ENCODE results near the gene PARP15.
"Not testable (repeated sequence)": the region's sequence is repeated elsewhere in the genome, so short reads cannot be mapped to it uniquely, and the experiment has no call there.

The PARP15 gene

DNA sequence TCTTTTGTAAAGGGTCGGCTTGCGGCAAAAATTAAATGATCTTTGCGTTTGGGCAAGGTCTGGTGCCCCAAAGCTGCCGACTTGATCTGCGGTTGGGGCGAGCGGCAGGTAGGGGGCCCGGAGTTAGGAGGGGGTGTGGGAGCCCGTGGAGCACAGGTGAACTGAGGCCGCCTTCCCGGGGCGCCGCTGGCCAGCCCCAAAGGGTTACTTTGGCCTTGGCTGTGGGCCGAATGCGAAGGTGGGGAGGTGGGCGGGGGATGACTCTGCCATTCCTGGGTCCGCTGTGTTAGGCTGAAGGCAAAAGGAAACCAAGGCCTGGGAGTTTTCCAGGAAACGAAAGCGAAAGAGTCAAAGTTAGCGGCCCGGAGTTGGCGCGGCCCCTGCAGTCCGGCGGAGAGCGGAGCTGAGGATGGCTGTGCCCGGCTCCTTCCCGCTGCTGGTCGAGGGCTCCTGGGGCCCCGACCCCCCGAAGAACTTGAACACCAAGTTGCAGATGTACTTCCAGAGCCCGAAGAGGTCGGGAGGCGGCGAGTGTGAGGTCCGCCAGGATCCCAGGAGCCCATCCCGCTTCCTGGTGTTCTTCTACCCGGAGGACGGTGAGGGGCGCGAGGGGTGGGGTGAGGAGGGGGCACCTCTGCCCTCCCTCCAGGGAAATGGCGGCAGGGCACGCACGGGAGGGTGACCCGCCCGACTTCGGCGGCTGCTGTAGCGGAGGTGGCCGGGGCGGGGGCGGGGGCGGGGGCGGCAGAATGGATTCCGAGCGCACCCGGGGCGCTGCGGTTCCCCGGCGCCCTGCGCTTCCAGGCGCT lies 103.2 kb downstream of the PARP15 start, which contains the start of gene PARP14:
Gene PARP14, plus strand, starts transcription at position 365 of the 809 bp plus-strand sequence. Its CDS starts 45 bp downstream, at position 410.
- peak within 1 kb of the TSS; percentile 93 for H2AFZ ChIP-seq (ENCODE audit: low read depth, low read length)
- peak within 1 kb of the TSS; percentile 92 for H3K4me2 ChIP-seq (ENCODE audit: insufficient read depth, low read length)
- DNase-seq (peak; percentile 80), ATAC-seq (ENCODE audit: insufficient read depth, low read depth) (peak; percentile 74)
- peaks cover 53% of the 10 kb centered on the region for H3K4me1 ChIP-seq (ENCODE audit: insufficient read depth, low read length)
- TF ChIP-seq, protein P1, sequence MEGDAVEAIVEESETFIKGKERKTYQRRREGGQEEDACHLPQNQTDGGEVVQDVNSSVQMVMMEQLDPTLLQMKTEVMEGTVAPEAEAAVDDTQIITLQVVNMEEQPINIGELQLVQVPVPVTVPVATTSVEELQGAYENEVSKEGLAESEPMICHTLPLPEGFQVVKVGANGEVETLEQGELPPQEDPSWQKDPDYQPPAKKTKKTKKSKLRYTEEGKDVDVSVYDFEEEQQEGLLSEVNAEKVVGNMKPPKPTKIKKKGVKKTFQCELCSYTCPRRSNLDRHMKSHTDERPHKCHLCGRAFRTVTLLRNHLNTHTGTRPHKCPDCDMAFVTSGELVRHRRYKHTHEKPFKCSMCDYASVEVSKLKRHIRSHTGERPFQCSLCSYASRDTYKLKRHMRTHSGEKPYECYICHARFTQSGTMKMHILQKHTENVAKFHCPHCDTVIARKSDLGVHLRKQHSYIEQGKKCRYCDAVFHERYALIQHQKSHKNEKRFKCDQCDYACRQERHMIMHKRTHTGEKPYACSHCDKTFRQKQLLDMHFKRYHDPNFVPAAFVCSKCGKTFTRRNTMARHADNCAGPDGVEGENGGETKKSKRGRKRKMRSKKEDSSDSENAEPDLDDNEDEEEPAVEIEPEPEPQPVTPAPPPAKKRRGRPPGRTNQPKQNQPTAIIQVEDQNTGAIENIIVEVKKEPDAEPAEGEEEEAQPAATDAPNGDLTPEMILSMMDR (IDR thresholded peaks at IDR 0.05; ENCODE audit: borderline replicate concordance, extremely low read depth, low read length, poor library complexity, severe bottlenecking), result no peak
- TF ChIP-seq EZH2 (IDR thresholded peaks at IDR 0.05; ENCODE audit: borderline replicate concordance, low read depth, low read length, severe bottlenecking), result no peak
- H3K9ac ChIP-seq (ENCODE audit: low read depth, low read length), result peak within 1 kb of the TSS; percentile 91
- peaks cover 12% of the 10 kb centered on the region for H3K36me3 ChIP-seq (ENCODE audit: insufficient read depth, low read length)
- peaks cover 5% of the 10 kb centered on the region; the same call in 1 of the 2 replicates for H4K20me1 ChIP-seq (ENCODE audit: insufficient read depth, low read length)
- H3K4me3 ChIP-seq (ENCODE audit: low read depth in 1 of 2, low read length in 2 of 2), result peak within 1 kb of the TSS; percentile 86 to 90
- no peaks in the 10 kb centered on the region for H3K9me3 ChIP-seq (ENCODE audit: insufficient read depth, low read length, severe bottlenecking)
- H3K79me2 ChIP-seq (ENCODE audit: insufficient read depth, low read length), result peaks cover 46% of the 10 kb centered on the region
- peak within 1 kb of the TSS; percentile 90 for H3K27ac ChIP-seq (ENCODE audit: low read length)
- H3K27me3 ChIP-seq (ENCODE audit: insufficient read depth, low read length, poor library complexity), result no peaks in the 10 kb centered on the region

DNA sequence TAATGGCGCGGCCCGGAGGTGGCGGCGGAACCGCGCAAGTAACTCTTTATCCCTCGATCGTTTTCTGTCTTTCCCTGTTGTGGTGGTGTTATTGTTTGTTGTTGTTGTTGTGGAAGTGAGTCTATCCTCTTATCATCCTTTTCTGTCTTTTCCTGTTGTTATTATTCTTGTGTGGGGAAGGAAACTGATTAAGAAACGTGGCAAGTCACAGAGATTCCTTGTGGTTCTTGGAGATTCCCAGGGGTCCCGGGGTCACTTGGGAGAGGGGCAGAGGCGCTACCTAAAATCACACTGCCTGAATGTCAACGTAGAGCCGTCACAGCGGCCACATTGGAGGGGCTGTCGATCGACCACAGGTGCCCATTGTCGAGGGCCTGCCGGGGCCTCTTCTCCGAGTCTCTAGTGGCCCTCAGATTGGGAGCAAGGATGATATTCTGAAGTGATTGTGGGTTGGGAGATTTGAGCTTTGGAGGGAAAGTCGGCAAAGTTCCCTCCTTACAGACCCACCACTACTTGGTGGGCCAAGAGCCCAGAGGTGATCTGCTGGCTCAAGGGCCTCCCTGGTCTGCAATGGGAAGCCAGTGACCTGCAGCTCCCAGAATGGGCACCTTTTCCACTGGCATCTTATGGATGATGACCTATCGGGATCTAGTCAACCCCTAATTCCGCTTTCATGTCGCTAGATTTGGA lies 104.0 kb downstream of the PARP15 start:
- H3K36me3 ChIP-seq (ENCODE audit: insufficient read depth, low read length), result peaks cover 12% of the 10 kb centered on the region

DNA sequence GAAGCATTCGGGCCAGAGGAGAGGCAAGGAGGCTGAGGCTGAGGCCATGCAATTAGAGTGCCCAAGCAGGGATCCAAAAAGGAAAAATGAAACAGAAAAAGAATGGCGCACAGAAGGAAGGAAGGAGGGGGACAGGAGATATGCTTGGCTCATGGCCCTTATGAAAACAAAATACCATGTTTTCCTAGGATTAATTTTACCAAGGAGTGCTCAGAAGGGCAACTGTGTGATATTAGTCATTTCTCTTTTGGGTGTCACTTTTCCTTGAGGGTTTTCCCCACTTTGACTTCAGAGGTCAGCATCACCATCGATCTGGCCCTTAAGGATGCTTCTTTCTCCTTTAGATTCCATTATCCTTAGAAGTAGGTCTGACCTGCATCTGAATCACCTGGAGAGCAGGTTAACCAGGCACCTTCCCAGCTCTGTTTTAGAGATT lies 104.5 kb downstream of the PARP15 start:
- peaks cover 46% of the 10 kb centered on the region for H3K79me2 ChIP-seq (ENCODE audit: insufficient read depth, low read length)

More for the DNA sequence above, 104.0 kb downstream of the PARP15 start:
- Histone ChIP-seq H3K27ac (ENCODE audit: low read length) (peak overlapping the region; percentile 86), H3K27me3 (ENCODE audit: insufficient read depth, low read length, poor library complexity) (no peaks in the 10 kb centered on the region), H4K20me1 (ENCODE audit: insufficient read depth, low read length) (peaks cover 5% of the 10 kb centered on the region; the same call in 1 of the 2 replicates), H3K4me3 (ENCODE audit: low read depth in 1 of 2, low read length in 2 of 2) (peak overlapping the region; percentile 86 to 90), H3K9ac (ENCODE audit: low read depth, low read length) (peak overlapping the region; percentile 91), H3K79me2 (ENCODE audit: insufficient read depth, low read length) (peaks cover 46% of the 10 kb centered on the region), H2AFZ (ENCODE audit: low read depth, low read length) (peak overlapping the region; percentile 90), H3K4me1 (ENCODE audit: insufficient read depth, low read length) (peaks cover 53% of the 10 kb centered on the region), H3K9me3 (ENCODE audit: insufficient read depth, low read length, severe bottlenecking) (no peaks in the 10 kb centered on the region), H3K4me2 (ENCODE audit: insufficient read depth, low read length) (peak overlapping the region; percentile 92)
- no peak for TF ChIP-seq EZH2 (IDR thresholded peaks at IDR 0.05; ENCODE audit: borderline replicate concordance, low read depth, low read length, severe bottlenecking)
- TF ChIP-seq, protein P1 (IDR thresholded peaks at IDR 0.05; ENCODE audit: borderline replicate concordance, extremely low read depth, low read length, poor library complexity, severe bottlenecking), result no peak
- DNase-seq (peak; percentile 19), ATAC-seq (ENCODE audit: insufficient read depth, low read depth) (no peak)

DNA sequence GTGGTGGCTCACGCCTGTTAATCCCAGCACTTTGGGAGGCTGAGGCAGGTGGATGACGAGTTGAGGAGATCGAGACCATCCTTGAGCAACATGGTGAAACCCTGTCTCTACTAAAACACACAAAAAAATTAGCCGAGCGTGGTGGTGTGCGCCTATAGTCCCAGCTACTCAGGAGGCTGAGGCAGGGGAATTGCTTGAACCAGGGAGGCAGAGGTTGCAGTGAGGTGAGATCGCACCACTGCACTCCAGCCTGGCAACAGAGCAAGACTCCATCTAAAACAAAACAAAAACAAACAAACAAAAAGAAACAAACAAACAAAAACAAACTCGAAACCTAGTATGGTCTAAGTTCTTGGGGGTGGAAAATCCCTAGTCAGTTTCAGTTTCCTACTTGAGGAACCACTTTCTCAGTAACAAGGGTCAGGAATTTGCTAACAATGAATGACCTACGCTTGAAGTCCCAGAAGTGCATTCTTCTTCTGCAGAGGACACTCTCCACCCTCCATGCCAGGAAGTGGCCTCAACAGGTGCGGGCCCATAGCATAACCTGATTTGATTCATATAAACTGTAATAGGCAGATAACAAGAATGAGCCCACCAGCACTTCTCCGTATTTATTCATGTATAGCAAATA lies 105.4 kb downstream of the PARP15 start:
- Histone ChIP-seq H3K36me3 (ENCODE audit: insufficient read depth, low read length) (peaks cover 12% of the 10 kb centered on the region), H3K27ac (ENCODE audit: low read length) (0 out of 2 replicates have a peak overlapping the region, but pooled peaks have one; percentile 47), H3K79me2 (ENCODE audit: insufficient read depth, low read length) (peaks cover 46% of the 10 kb centered on the region), H3K4me3 (ENCODE audit: low read depth in 1 of 2, low read length in 2 of 2) (peak overlapping the region in 1 of 2 experiments; percentile 27; a peak in 2 of 4 replicates), H3K4me2 (ENCODE audit: insufficient read depth, low read length) (peak overlapping the region; percentile 92), H3K9ac (ENCODE audit: low read depth, low read length) (peak overlapping the region; percentile 91; the same call in 1 of the 2 replicates), H3K4me1 (ENCODE audit: insufficient read depth, low read length) (peaks cover 53% of the 10 kb centered on the region)
- H4K20me1 ChIP-seq (ENCODE audit: insufficient read depth, low read length); DNase-seq; ATAC-seq (ENCODE audit: insufficient read depth, low read depth); H3K27me3 ChIP-seq (ENCODE audit: insufficient read depth, low read length, poor library complexity); H2AFZ ChIP-seq (ENCODE audit: low read depth, low read length); H3K9me3 ChIP-seq (ENCODE audit: insufficient read depth, low read length, severe bottlenecking): not testable (repeated sequence)

More for the DNA sequence above, 104.5 kb downstream of the PARP15 start:
- Histone ChIP-seq H3K36me3 (ENCODE audit: insufficient read depth, low read length) (peaks cover 12% of the 10 kb centered on the region), H3K4me2 (ENCODE audit: insufficient read depth, low read length) (peak overlapping the region; percentile 92), H3K27me3 (ENCODE audit: insufficient read depth, low read length, poor library complexity) (no peaks in the 10 kb centered on the region), H3K4me3 (ENCODE audit: low read depth in 1 of 2, low read length in 2 of 2) (peak overlapping the region; percentile 86 to 90), H3K27ac (ENCODE audit: low read length) (peak overlapping the region; percentile 86), H3K4me1 (ENCODE audit: insufficient read depth, low read length) (peaks cover 53% of the 10 kb centered on the region), H3K9ac (ENCODE audit: low read depth, low read length) (peak overlapping the region; percentile 91), H4K20me1 (ENCODE audit: insufficient read depth, low read length) (peaks cover 5% of the 10 kb centered on the region; the same call in 1 of the 2 replicates), H2AFZ (ENCODE audit: low read depth, low read length) (peak overlapping the region; percentile 90), H3K9me3 (ENCODE audit: insufficient read depth, low read length, severe bottlenecking) (no peaks in the 10 kb centered on the region)
- TF ChIP-seq, protein P1 (IDR thresholded peaks at IDR 0.05; ENCODE audit: borderline replicate concordance, extremely low read depth, low read length, poor library complexity, severe bottlenecking), result no peak
- TF ChIP-seq EZH2 (IDR thresholded peaks at IDR 0.05; ENCODE audit: borderline replicate concordance, low read depth, low read length, severe bottlenecking), result no peak
- DNase-seq, result no peak
- ATAC-seq (ENCODE audit: insufficient read depth, low read depth), result no peak

Data from DND-41 (cell line).